HEK293 (cell line): Measurements from ENCODE around the gene GATAD1.

Source experiments
- CTCF ChIA-PET: fragments of 350-600 bp; formaldehyde crosslinking; extraction: SDS; loops from one replicate; lab custom pipeline; 2021; ENCODE audit warnings: antibody characterized with exemption; lab: Yijun Ruan, JAX
- POLR2A ChIA-PET: fragments of 300-600 bp; formaldehyde crosslinking; extraction: SDS; loops from one replicate; lab custom pipeline; 2020; ENCODE audit warnings: antibody characterized with exemption, inconsistent platforms; lab: Yijun Ruan, JAX
- H3K27ac ChIP-seq: fragments of 200-500 bp; sonication (Bioruptor generic); 2 replicates; pipeline ENCODE4 v1.5.1; 2014; ENCODE audit warnings: low read depth, low read length, control low read depth, inconsistent platforms; ENCODE audit errors: extremely low read depth
- H3K36me3 ChIP-seq, 2 experiments: fragments of 200-500 bp in 1 of 2; sonication (Bioruptor generic) in 1 of 2; 1 replicate in 1 of 2; 2 replicates in 1 of 2; pipeline ENCODE4 v1.5.1; 2014 to 2017; ENCODE audit warnings: inconsistent platforms in 2 of 2, low read length in 2 of 2; ENCODE audit not compliant: control insufficient read depth in 2 of 2, insufficient read depth in 1 of 2
- H3K4me1 ChIP-seq: fragments of 200-500 bp; sonication (Bioruptor generic); 2 replicates; pipeline ENCODE4 v1.5.1; 2014; ENCODE audit warnings: mild to moderate bottlenecking, low read length, inconsistent platforms; ENCODE audit not compliant: control insufficient read depth, insufficient read depth
- H3K4me3 ChIP-seq: 2 replicates; pipeline ENCODE4 v1.5.1; 2011; ENCODE audit warnings: low read depth, mild to moderate bottlenecking, control low read depth, low read length, moderate library complexity
- H3K9me3 ChIP-seq: fragments of 200-500 bp; sonication (Bioruptor generic); 2 replicates; pipeline ENCODE4 v1.5.1; 2014; ENCODE audit warnings: low read depth, low read length, inconsistent platforms; ENCODE audit not compliant: control insufficient read depth, insufficient read depth
- KLF1 ChIP-seq: fragments of 450-650 bp; formaldehyde crosslinking; IDR thresholded peaks from 2 replicates; pipeline ENCODE4 v1.5.1; 2016; ENCODE audit warnings: missing biosample characterization, missing genetic modification characterization
- MZF1 ChIP-seq: fragments of 450-650 bp; formaldehyde crosslinking; IDR thresholded peaks from 2 replicates; pipeline ENCODE4 v1.5.1; 2017; ENCODE audit warnings: missing biosample characterization, missing genetic modification characterization, borderline replicate concordance
- ZBTB1 ChIP-seq: fragments of 450-650 bp; formaldehyde crosslinking; IDR thresholded peaks from 2 replicates; pipeline ENCODE4 v1.5.1; 2016; ENCODE audit warnings: missing biosample characterization, missing genetic modification characterization
- ZBTB26 ChIP-seq: fragments of 450-650 bp; formaldehyde crosslinking; optimal IDR thresholded peaks from 2 replicates; pipeline ENCODE3; 2016; ENCODE audit warnings: missing biosample characterization, mild to moderate bottlenecking, missing genetic modification characterization
- ZBTB6 ChIP-seq: fragments of 450-650 bp; formaldehyde crosslinking; IDR thresholded peaks from 2 replicates; pipeline ENCODE4 v1.5.1; 2017; ENCODE audit warnings: missing biosample characterization, missing genetic modification characterization
- ZBTB7A ChIP-seq: fragments of 450-650 bp; formaldehyde crosslinking; IDR thresholded peaks from 2 replicates; pipeline ENCODE4 v1.5.1; 2016; ENCODE audit warnings: low read depth, missing biosample characterization, missing genetic modification characterization
- ZNF324 ChIP-seq: fragments of 450-650 bp; formaldehyde crosslinking; IDR thresholded peaks from 2 replicates; pipeline ENCODE4 v1.5.1; 2016; ENCODE audit warnings: missing biosample characterization, missing genetic modification characterization
- ZNF362 ChIP-seq: fragments of 450-650 bp; formaldehyde crosslinking; IDR thresholded peaks from 2 replicates; pipeline ENCODE4 v1.5.1; 2016; ENCODE audit warnings: missing biosample characterization, missing genetic modification characterization
- ZNF426 ChIP-seq: fragments of 450-650 bp; formaldehyde crosslinking; IDR thresholded peaks from 2 replicates; pipeline ENCODE4 v1.5.1; 2017; ENCODE audit warnings: missing biosample characterization, missing genetic modification characterization, mild to moderate bottlenecking, inconsistent platforms, moderate library complexity
- ZNF768 ChIP-seq: fragments of 450-650 bp; formaldehyde crosslinking; IDR thresholded peaks from 2 replicates; pipeline ENCODE4 v1.5.1; 2018; ENCODE audit warnings: missing biosample characterization, mild to moderate bottlenecking, missing genetic modification characterization
- ZSCAN18 ChIP-seq: fragments of 450-650 bp; formaldehyde crosslinking; IDR thresholded peaks from 2 replicates; pipeline ENCODE4 v1.5.1; 2016; ENCODE audit warnings: missing biosample characterization, missing genetic modification characterization

The GATAD1 gene

GRCh38 chr7:92506363-92506762 is 59.1 kb downstream of the GATAD1 start:
- Histone ChIP-seq H3K4me3 (no peak overlapping the region), H3K9me3 (no peaks in the 10 kb centered on the region), H3K36me3 (peaks cover 44 to 53% of the 10 kb centered on the region in 2 experiments), H3K27ac (no peak overlapping the region), H3K4me1 (no peaks in the 10 kb centered on the region)
- ChIA-PET POLR2A (no interaction called here), CTCF (interaction anchor here (0.6 to 1.0 kb wide), 3 partner anchors 50 to 1797 kb away, joined by 3 to 4 read pairs (median 3); no protein-coding TSS in a partner anchor)
- TF ChIP-seq ZNF426 (tag by site-specific recombination) (no peak), ZBTB6 (no peak), KLF1 (tag by site-specific recombination) (no peak), ZBTB1 (tag by site-specific recombination) (no peak), ZBTB26 (tag by site-specific recombination) (no peak), ZSCAN18 (tag by site-specific recombination) (no peak), ZNF768 (no peak), MZF1 (tag by site-specific recombination) (no peak)

GRCh38 chr7:92508946-92509345 is 61.7 kb downstream of the GATAD1 start:
- CTCF ChIA-PET = no interaction called here
- no peak overlapping the region for H3K27ac ChIP-seq
- no peaks in the 10 kb centered on the region for H3K4me1 ChIP-seq
- H3K36me3 ChIP-seq = peaks cover 37 to 43% of the 10 kb centered on the region in 2 experiments
- POLR2A ChIA-PET = no interaction called here
- no peak overlapping the region for H3K4me3 ChIP-seq
- H3K9me3 ChIP-seq = no peaks in the 10 kb centered on the region
- TF ChIP-seq ZBTB7A (tag by site-specific recombination) = no peak
- TF ChIP-seq ZNF362 = no peak
- no peak for TF ChIP-seq ZNF324 (tag by site-specific recombination)
